ENCODE measurements around the gene CPT1A. TPM values are rescaled to one million over a fixed set of nuclear protein-coding genes. Genes with fewer than 3 reads are reported as not detected.
A peak's percentile ranks its signal among the peaks of the same experiment; 100 is the strongest.

CPT1A gene
- total and polyA plus RNA-seq, 8 donors, result 7.0 to 103 (median 30.1) TPM

DNA sequence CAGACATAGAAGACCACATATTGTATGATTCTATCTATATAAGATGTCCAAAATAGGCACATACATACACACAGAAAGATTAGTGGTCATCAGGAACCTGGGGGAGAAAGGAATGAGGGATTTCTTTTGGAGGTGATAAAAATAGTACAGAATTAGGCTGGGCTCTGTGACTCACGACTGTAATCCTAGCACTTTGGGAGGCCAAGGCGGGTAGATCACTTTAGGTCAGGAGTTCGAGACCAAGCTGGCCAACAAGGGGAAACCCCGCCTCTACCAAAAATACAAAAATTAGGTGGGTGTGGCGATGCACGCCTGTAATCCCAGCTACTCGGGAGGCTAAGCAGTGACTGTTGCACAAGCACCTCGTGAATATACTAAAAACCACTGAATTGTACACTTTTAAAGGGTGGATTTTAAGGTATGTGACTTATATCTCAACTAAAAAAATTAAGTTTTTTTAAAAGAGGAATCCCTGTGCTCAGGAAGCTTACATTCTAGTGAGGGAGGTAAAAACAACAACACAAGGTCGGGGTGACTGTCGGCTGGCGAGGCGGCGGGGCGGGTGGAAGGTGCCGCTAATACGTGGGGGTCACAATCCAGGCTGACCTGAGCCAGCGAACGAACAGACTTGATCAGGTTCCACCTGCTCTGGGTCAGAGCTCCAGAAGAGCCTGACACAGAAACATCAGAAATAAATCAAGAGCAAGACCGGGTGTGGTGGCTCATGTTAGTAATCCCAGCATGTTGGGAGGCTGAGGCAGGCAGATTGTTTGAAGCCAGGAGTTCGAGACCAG lies 65.1 kb downstream of the CPT1A start:
- H3K27ac ChIP-seq, result no peak overlapping the region
- intact Hi-C loops (cut with DNase I; ENCODE audit: low total_unique reads), result no loop called here
- H3K4me1 ChIP-seq, result peaks cover 0 to 10% (median 5%) of the 10 kb centered on the region in 4 donors
- H3K4me3 ChIP-seq, result no peak overlapping the region
- WGBS, 5 donors, result 89 to 92% (median 90%) methylated on average over 20 of the region's 20 CpGs
- no peak for DNase-seq
- TF ChIP-seq, protein P1, sequence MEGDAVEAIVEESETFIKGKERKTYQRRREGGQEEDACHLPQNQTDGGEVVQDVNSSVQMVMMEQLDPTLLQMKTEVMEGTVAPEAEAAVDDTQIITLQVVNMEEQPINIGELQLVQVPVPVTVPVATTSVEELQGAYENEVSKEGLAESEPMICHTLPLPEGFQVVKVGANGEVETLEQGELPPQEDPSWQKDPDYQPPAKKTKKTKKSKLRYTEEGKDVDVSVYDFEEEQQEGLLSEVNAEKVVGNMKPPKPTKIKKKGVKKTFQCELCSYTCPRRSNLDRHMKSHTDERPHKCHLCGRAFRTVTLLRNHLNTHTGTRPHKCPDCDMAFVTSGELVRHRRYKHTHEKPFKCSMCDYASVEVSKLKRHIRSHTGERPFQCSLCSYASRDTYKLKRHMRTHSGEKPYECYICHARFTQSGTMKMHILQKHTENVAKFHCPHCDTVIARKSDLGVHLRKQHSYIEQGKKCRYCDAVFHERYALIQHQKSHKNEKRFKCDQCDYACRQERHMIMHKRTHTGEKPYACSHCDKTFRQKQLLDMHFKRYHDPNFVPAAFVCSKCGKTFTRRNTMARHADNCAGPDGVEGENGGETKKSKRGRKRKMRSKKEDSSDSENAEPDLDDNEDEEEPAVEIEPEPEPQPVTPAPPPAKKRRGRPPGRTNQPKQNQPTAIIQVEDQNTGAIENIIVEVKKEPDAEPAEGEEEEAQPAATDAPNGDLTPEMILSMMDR (IDR thresholded peaks at IDR 0.05), result no peak
- no peak for TF ChIP-seq POLR2AphosphoS5 (IDR thresholded peaks at IDR 0.05)
- no peak for TF ChIP-seq POLR2A (IDR thresholded peaks at IDR 0.05)
- no peak for TF ChIP-seq EP300 (IDR thresholded peaks at IDR 0.05)
- H3K36me3 ChIP-seq, result peaks cover 89 to 100% (median 100%) of the 10 kb centered on the region in 4 donors
- no peaks in the 10 kb centered on the region for H3K27me3 ChIP-seq
- no peaks in the 10 kb centered on the region for H3K9me3 ChIP-seq

DNA sequence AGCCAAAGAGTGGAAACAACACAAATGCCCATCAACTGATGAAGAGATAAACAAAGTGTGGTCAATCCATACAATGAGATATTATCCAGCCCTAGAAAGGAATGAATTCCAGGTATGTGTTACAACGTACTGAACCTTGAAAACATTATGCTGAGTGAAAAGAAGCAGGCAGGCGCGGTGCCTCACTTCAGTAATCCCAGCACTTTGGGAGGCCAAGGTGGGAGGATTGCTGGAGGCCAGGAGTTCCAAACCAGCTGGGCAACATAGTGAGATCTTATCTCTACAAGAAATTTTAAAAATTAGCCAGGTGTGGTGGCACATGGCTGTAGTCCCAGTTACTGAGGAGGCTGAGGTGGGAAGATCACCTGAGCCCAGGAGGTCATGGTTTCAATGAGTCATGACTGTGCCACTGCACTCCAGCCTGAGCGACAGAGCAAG lies 65.7 kb downstream of the CPT1A start:
- intact Hi-C loops (cut with DNase I; ENCODE audit: low total_unique reads), result no loop called here
- no peak for DNase-seq
- TF ChIP-seq, protein P1 (IDR thresholded peaks at IDR 0.05), result no peak
- no peak for TF ChIP-seq POLR2AphosphoS5 (IDR thresholded peaks at IDR 0.05)
- no peak for TF ChIP-seq POLR2A (IDR thresholded peaks at IDR 0.05)
- TF ChIP-seq EP300 (IDR thresholded peaks at IDR 0.05), result no peak
- H3K36me3 ChIP-seq, result peaks cover 88 to 100% (median 100%) of the 10 kb centered on the region in 4 donors
- no peaks in the 10 kb centered on the region for H3K9me3 ChIP-seq
- H3K4me1 ChIP-seq, result peaks cover 0 to 10% (median 5%) of the 10 kb centered on the region in 4 donors
- WGBS, 5 donors, result 77 to 91% (median 88%) methylated on average over 4 of the region's 4 CpGs
- no peak overlapping the region for H3K4me3 ChIP-seq
- no peaks in the 10 kb centered on the region for H3K27me3 ChIP-seq
- no peak overlapping the region for H3K27ac ChIP-seq

DNA sequence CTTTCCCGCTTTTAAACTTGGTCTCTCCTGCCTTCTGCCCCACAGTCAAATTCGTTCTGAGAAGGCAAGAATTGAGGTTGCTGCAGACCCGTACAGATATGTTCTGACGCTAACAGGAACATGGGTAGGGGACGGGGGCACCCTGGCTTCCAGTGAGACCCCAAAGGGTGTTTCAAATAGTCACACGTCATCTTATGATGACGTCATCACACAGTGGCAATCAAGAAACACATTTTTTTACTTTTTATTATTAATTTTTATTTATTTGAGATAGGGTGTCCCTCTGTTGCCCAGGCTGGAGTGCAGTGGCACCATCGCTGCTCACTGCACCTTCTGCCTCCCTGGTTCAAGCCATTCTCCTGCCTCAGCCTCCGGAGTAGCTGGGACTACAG lies 67.5 kb downstream of the CPT1A start:
- WGBS, 5 donors, result 68 to 82% (median 75%) methylated on average over 9 of the region's 9 CpGs
- H3K4me3 ChIP-seq, result no peak overlapping the region
- H3K4me1 ChIP-seq, result peaks cover 0 to 10% (median 5%) of the 10 kb centered on the region in 4 donors
- no peak overlapping the region for H3K27ac ChIP-seq
- no peaks in the 10 kb centered on the region for H3K27me3 ChIP-seq
- no peak for DNase-seq
- no peak for TF ChIP-seq POLR2AphosphoS5 (IDR thresholded peaks at IDR 0.05)
- no peak for TF ChIP-seq EP300 (IDR thresholded peaks at IDR 0.05)
- TF ChIP-seq POLR2A (IDR thresholded peaks at IDR 0.05), result no peak
- TF ChIP-seq, protein P1 (IDR thresholded peaks at IDR 0.05), result no peak
- H3K36me3 ChIP-seq, result peaks cover 85 to 100% (median 100%) of the 10 kb centered on the region in 4 donors
- intact Hi-C loops (cut with DNase I; ENCODE audit: low total_unique reads), result no loop called here
- H3K9me3 ChIP-seq, result no peaks in the 10 kb centered on the region

DNA sequence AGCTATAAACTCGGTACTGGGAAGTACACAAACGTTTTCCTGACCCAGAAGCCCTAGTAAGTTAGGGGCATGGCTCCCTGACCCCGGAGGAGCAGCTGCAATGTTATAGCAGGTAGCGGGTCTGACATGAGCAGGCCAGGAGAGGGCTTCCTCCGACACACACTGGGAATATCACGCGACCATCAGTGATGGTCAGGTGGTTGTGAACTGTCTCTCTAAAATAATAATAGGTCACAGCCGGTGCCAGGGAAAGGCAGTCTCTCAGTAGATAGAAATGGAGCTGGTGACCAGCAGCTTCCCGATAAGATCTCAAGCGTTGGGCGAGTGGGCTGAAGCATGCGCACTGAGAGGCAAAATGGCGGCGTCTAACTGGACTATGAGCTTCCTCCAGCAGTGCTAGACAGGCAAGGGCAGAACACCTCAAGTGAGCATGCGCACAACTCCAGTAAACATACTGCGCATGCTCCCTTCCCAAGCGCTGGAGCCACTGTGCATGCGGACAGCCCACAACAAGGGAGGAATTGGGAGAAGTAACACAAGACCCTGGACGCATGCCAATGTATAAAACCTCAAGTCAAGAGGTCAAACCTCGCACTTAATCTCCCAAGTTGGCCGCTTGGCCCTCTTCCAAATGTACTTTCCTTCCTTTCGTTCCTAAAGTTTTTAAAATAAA lies 68.1 kb downstream of the CPT1A start:
- Histone ChIP-seq H3K4me1 (peaks cover 0 to 10% (median 5%) of the 10 kb centered on the region in 4 donors), H3K36me3 (peaks cover 82 to 100% (median 100%) of the 10 kb centered on the region in 4 donors), H3K4me3 (no peak overlapping the region), H3K9me3 (no peaks in the 10 kb centered on the region), H3K27ac (no peak overlapping the region), H3K27me3 (no peaks in the 10 kb centered on the region)
- intact Hi-C loops (cut with DNase I; ENCODE audit: low total_unique reads), result no loop called here
- DNase-seq, result peak in 1 of 2 donors; percentile 77
- no peak for TF ChIP-seq POLR2A (IDR thresholded peaks at IDR 0.05)
- no peak for TF ChIP-seq EP300 (IDR thresholded peaks at IDR 0.05)
- TF ChIP-seq POLR2AphosphoS5 (IDR thresholded peaks at IDR 0.05), result no peak
- TF ChIP-seq, protein P1 (IDR thresholded peaks at IDR 0.05), result no peak
- WGBS, 5 donors, result 76 to 78% (median 76%) methylated on average over 20 to 22 of the region's 22 CpGs
